GM21526 (cell line): ENCODE data around the gene KCNK4.

Source experiments
- ATAC-seq: cut with Tn5 transposase; IDR thresholded peaks from one replicate; pipeline ENCODE4 v1.9.1; 2021; ENCODE audit warnings: moderate library complexity; ENCODE audit not compliant: unreplicated experiment, low FRiP score

Gene KCNK4

DNA sequence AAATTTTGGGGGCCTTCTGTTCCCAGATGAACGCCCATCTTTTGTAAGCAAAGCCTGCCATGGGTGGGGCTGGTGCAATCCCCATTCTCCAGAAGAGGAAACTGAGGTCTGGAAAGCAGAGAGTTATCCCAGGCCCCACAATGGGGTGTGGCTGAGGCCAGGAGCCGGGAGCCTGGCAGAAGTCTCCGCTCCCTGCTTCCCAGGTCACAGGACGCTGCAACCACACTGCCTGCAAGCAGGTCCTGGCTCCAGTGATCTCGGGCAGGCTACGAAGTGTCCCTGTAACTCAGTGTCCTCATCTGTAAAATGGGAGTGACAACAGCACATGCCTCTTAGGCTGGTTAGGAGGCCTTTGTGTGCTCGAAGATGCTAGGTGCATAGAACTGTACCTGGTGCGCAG is 38.1 kb upstream of the KCNK4 start:
- no peak for ATAC-seq

GRCh38 chr11:64253481-64253880 is 37.6 kb upstream of the KCNK4 start:
- ATAC-seq = no peak

GRCh38 chr11:64254326-64254725 is 36.8 kb upstream of the KCNK4 start:
- no peak for ATAC-seq

DNA sequence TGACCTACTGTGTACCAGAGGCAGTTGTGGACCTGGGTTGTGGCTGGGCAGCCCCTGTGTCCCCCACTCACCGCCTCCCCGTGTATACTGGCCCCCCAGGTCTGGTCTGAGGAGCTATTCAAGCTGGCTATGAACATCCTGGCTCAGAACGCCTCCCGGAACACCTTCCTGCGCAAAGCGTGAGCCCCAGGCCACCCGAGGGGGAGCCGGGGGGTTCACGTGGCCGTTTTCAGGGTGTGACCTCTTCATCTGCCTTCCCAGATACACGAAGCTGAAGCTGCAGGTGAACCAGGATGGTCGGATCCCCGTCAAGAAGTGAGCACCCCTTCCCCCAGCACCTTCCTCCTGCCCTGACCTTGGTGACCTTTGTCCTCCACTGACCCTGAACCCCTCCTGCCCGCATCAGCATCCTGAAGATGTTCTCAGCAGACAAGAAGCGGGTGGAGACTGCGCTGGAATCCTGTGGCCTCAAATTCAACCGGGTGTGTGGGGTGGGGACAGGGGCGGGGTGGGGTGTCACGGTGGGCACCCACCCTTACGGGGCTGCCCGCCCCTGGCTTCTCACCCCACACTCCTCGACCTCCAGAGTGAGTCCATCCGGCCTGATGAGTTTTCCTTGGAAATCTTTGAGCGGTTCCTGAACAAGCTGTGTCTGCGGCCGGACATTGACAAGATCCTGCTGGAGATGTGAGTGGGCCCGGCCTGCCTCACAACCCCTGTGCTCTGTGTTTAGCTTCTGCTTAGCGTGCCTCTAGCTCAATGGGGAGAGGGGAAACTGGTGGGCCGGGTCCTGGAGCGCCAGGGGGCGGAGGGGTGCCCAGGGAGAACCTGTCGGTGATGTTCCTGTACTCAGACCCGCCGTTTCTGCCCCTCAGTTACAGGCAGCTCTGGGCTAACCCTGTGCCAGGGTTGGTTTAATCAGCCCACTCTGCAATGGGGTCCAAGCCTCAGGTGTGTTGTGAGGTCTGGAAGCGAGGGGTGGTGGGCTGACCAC is 35.7 kb upstream of the KCNK4 start:
- ATAC-seq = no peak

GRCh38 chr11:64256300-64256699 is 34.8 kb upstream of the KCNK4 start:
- no peak for ATAC-seq

DNA sequence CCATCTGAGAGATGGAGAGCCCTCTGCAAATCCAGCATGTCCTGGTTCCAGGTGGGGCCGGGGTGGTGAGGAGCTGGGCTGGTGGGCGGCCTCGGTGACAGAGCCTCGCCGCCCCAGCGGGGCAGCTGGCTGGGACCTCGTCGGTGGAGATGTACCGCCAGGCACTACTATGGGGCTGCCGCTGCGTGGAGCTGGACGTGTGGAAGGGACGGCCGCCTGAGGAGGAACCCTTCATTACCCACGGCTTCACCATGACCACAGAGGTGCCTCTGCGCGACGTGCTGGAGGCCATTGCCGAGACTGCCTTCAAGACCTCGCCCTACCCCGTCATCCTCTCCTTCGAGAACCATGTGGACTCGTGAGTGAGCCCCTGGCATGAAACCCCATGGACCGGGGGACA is 32.7 kb upstream of the KCNK4 start:
- ATAC-seq = no peak

- no peak for ATAC-seq
Measured at GRCh38 chr11:64258946-64259532, 32.1 kb upstream of the KCNK4 start.

GRCh38 chr11:64259533-64260067 is 31.5 kb upstream of the KCNK4 start:
- ATAC-seq = no peak

DNA sequence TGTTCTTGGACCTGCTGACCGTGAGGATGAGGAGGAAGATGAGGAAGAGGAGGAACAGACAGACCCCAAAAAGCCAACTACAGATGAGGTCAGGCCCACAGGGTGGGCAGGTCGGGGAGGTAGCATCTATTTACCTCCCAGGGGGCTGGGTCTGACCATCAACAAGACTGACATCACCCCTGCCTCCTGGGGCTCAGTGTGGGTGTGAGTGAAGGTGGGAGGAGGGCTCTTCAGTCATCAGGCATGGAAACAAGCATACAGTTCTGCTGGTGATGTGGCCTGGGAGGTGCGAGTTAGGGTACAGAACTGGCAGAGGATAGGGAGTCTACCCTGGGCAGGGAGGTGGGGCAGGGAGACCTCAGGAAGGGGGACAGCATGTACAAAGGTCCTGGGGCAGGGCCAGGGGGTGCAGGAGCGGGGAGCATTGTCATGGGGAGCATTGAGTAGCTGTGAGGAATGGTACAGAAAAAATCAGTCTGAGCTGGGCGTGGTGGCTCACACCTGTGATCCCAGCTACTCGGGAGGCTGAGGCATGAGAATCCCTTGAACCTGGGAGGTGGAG is 30.9 kb upstream of the KCNK4 start:
- no peak for ATAC-seq

DNA sequence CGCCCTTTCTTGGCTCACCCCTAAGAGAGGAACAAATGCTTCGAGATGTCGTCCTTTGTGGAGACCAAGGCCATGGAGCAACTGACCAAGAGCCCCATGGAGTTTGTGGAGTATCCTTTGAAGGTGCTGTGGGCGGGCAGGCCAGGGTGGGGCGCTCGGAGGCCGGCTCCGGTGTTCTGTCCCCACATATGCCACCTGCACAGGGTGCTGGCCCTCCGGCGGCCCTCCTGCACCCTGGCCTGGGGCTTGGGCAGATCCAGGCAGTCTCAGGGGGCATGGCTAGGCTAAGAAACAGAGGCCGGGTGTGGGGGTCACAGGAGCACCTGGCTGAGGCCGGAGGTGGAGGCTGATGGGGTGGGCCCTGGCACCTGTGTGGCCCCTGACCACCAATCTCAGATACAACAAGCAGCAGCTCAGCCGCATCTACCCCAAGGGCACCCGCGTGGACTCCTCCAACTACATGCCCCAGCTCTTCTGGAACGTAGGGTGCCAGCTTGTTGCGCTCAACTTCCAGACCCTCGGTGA is 29.5 kb upstream of the KCNK4 start:
- ATAC-seq = no peak

- ATAC-seq = no peak
Measured at GRCh38 chr11:64262271-64263002, 28.7 kb upstream of the KCNK4 start.

GRCh38 chr11:64263021-64263946 is 27.8 kb upstream of the KCNK4 start:
- no peak for ATAC-seq

DNA sequence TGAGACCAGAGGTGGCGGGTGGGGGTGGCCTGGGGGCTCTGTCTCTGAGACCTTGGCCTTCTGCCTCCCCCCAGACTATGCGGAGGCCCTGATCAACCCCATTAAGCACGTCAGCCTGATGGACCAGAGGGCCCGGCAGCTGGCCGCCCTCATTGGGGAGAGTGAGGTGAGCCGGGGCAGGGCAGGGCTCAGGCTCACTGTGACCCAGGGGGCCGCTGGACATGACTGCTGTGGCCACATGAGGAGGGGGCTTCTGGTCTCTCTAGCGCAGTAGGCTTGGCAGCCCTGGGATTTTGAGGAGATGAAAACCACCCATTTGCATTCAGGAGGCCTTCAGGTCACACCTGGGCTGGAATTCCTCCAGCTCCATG is 27.2 kb upstream of the KCNK4 start:
- ATAC-seq = no peak

- no peak for ATAC-seq
Measured at GRCh38 chr11:64264371-64264852, 26.7 kb upstream of the KCNK4 start.

GRCh38 chr11:64265176-64266160 is 25.6 kb upstream of the KCNK4 start:
- no peak for ATAC-seq

DNA sequence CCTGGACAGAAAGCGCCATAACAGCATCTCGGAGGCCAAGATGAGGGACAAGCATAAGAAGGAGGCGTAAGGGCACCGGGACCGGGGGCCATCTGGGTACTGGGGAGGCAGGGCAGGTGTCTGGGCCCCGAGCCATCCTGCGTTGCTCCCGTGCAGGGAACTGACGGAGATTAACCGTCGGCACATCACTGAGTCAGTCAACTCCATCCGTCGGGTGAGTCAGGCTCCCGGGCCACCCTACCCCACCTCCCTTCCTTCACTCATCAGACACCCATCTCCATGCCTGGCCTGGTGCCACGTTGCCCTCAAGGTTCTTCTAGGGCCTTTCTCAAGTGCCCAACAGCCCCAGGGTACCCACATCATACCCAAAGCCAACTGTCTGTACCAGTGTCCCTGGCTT is 24.8 kb upstream of the KCNK4 start:
- no peak for ATAC-seq

GRCh38 chr11:64267207-64267945 is 23.7 kb upstream of the KCNK4 start:
- no peak for ATAC-seq
